ENCODE measurements around the gene ERC2. TPM values are rescaled to one million over a fixed set of nuclear protein-coding genes. Genes with fewer than 3 reads are reported as not detected.

The ERC2 gene
- total RNA-seq, 1 donor from 2014 or later: 0.35 TPM

GRCh38 chr3:55724821-55725220, 743.4 kb downstream of the ERC2 start:
- Mint-ChIP-seq H3K9me3 (ENCODE audit: unreplicated experiment) (no peaks in the 10 kb centered on the region), H3K4me1 (ENCODE audit: unreplicated experiment) (peaks cover 8% of the 10 kb centered on the region), H3K27ac (ENCODE audit: unreplicated experiment) (no peak overlapping the region), H3K36me3 (ENCODE audit: unreplicated experiment) (no peaks in the 10 kb centered on the region), H3K4me3 (ENCODE audit: unreplicated experiment) (no peak overlapping the region), H3K27me3 (ENCODE audit: unreplicated experiment) (peaks cover 31% of the 10 kb centered on the region)
- no peak for DNase-seq (ENCODE audit: extremely low spot score, unreplicated experiment)
- TF ChIP-seq CTCF (IDR thresholded peaks at IDR 0.05): no peak

- Mint-ChIP-seq H3K27ac (ENCODE audit: unreplicated experiment) (no peak overlapping the region), H3K27me3 (ENCODE audit: unreplicated experiment) (peaks cover 31% of the 10 kb centered on the region), H3K4me3 (ENCODE audit: unreplicated experiment) (no peak overlapping the region), H3K4me1 (ENCODE audit: unreplicated experiment) (peaks cover 8% of the 10 kb centered on the region), H3K36me3 (ENCODE audit: unreplicated experiment) (no peaks in the 10 kb centered on the region), H3K9me3 (ENCODE audit: unreplicated experiment) (no peaks in the 10 kb centered on the region)
- DNase-seq (ENCODE audit: extremely low spot score, unreplicated experiment): no peak
- no peak for TF ChIP-seq CTCF (IDR thresholded peaks at IDR 0.05)
These were observed 743.9 kb downstream of the ERC2 start for GRCh38 chr3:55724407-55724784.

- Mint-ChIP-seq H3K36me3 (ENCODE audit: unreplicated experiment) (no peaks in the 10 kb centered on the region), H3K4me3 (ENCODE audit: unreplicated experiment) (no peak overlapping the region), H3K4me1 (ENCODE audit: unreplicated experiment) (peaks cover 10% of the 10 kb centered on the region), H3K27me3 (ENCODE audit: unreplicated experiment) (peaks cover 31% of the 10 kb centered on the region), H3K9me3 (ENCODE audit: unreplicated experiment) (no peaks in the 10 kb centered on the region), H3K27ac (ENCODE audit: unreplicated experiment) (no peak overlapping the region)
- DNase-seq (ENCODE audit: extremely low spot score, unreplicated experiment): no peak
- no peak for TF ChIP-seq CTCF (IDR thresholded peaks at IDR 0.05)
These were observed 744.4 kb downstream of the ERC2 start for GRCh38 chr3:55723653-55724406.

- TF ChIP-seq CTCF (IDR thresholded peaks at IDR 0.05): peak; percentile 60
- Mint-ChIP-seq H3K27me3 (ENCODE audit: unreplicated experiment) (peaks cover 29% of the 10 kb centered on the region), H3K36me3 (ENCODE audit: unreplicated experiment) (no peaks in the 10 kb centered on the region), H3K4me3 (ENCODE audit: unreplicated experiment) (no peak overlapping the region), H3K4me1 (ENCODE audit: unreplicated experiment) (peaks cover 16% of the 10 kb centered on the region), H3K27ac (ENCODE audit: unreplicated experiment) (no peak overlapping the region), H3K9me3 (ENCODE audit: unreplicated experiment) (no peaks in the 10 kb centered on the region)
- no peak for DNase-seq (ENCODE audit: extremely low spot score, unreplicated experiment)
These were observed 746.4 kb downstream of the ERC2 start for GRCh38 chr3:55721716-55722484.

DNA sequence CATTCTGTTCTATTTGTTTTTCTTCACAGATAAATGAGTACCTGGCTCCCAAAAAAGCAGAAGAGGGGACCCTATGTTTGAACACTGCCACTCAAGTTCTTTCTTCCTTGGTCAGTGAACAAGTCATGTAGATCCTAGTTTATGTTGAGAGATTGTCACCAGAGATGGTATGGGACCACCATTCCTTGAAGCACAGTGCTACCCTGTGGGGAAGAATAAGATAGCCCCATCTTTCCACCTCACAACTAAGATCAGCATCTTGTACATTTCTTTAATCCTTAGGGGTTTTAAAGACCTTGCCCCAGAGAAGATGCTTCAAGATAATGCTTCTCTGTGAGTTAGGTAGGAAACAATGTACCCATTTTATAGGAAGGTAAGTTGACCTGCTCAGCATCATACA, 747.7 kb downstream of the ERC2 start:
- Mint-ChIP-seq H3K9me3 (ENCODE audit: unreplicated experiment) (no peaks in the 10 kb centered on the region), H3K27me3 (ENCODE audit: unreplicated experiment) (peaks cover 23% of the 10 kb centered on the region)
- no peak for DNase-seq (ENCODE audit: extremely low spot score, unreplicated experiment)

More for the DNA sequence above, 747.7 kb downstream of the ERC2 start:
- H3K4me3 Mint-ChIP-seq (ENCODE audit: unreplicated experiment): no peak overlapping the region
- TF ChIP-seq CTCF (IDR thresholded peaks at IDR 0.05): no peak
- H3K4me1 Mint-ChIP-seq (ENCODE audit: unreplicated experiment): peaks cover 8% of the 10 kb centered on the region
- no peak overlapping the region for H3K27ac Mint-ChIP-seq (ENCODE audit: unreplicated experiment)
- H3K36me3 Mint-ChIP-seq (ENCODE audit: unreplicated experiment): no peaks in the 10 kb centered on the region
